ENCODE data around the gene CDK6.
A peak's percentile ranks its signal among the peaks of the same experiment; 100 is the strongest.

CDK6 gene

DNA sequence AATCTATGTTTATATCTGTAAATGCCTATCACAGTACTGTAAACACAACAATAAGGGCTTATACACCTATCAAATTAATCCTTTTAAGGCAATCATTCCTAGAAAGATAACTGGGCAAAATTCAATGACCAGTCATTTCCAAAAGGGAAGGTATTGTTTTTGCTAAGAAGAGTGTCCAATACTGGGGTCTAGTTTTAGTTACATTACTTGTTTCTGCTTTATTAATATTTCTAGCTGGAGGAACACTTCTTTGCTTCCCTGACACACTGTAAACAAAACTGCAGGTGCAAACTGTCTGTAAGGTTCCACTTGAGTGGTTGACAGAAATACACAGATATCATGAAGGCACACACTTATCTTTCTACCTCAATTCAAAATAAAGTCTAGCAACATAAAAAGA is 162.0 kb downstream of the CDK6 start:
- H3K4me3 ChIP-seq (ENCODE audit: low read depth, low read length): no peak overlapping the region
- no peaks in the 10 kb centered on the region for H3K27me3 ChIP-seq (ENCODE audit: control insufficient read depth, insufficient read depth, low read length)
- H3K4me1 ChIP-seq: peaks cover 26% of the 10 kb centered on the region
- H3K9ac ChIP-seq: no peak overlapping the region
- peak overlapping the region; percentile 30 for H3K27ac ChIP-seq
- no peaks in the 10 kb centered on the region for H3K36me3 ChIP-seq (ENCODE audit: control insufficient read depth, insufficient read depth, low read length)
- no peaks in the 10 kb centered on the region for H3K9me3 ChIP-seq (ENCODE audit: control insufficient read depth, low read length)
- H3K79me2 ChIP-seq: peaks cover 13% of the 10 kb centered on the region
- H3K4me2 ChIP-seq (ENCODE audit: low read length): no peak overlapping the region
- TF ChIP-seq, protein P1, sequence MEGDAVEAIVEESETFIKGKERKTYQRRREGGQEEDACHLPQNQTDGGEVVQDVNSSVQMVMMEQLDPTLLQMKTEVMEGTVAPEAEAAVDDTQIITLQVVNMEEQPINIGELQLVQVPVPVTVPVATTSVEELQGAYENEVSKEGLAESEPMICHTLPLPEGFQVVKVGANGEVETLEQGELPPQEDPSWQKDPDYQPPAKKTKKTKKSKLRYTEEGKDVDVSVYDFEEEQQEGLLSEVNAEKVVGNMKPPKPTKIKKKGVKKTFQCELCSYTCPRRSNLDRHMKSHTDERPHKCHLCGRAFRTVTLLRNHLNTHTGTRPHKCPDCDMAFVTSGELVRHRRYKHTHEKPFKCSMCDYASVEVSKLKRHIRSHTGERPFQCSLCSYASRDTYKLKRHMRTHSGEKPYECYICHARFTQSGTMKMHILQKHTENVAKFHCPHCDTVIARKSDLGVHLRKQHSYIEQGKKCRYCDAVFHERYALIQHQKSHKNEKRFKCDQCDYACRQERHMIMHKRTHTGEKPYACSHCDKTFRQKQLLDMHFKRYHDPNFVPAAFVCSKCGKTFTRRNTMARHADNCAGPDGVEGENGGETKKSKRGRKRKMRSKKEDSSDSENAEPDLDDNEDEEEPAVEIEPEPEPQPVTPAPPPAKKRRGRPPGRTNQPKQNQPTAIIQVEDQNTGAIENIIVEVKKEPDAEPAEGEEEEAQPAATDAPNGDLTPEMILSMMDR (IDR thresholded peaks at IDR 0.05): no peak
- H2AFZ ChIP-seq: no peak overlapping the region

DNA sequence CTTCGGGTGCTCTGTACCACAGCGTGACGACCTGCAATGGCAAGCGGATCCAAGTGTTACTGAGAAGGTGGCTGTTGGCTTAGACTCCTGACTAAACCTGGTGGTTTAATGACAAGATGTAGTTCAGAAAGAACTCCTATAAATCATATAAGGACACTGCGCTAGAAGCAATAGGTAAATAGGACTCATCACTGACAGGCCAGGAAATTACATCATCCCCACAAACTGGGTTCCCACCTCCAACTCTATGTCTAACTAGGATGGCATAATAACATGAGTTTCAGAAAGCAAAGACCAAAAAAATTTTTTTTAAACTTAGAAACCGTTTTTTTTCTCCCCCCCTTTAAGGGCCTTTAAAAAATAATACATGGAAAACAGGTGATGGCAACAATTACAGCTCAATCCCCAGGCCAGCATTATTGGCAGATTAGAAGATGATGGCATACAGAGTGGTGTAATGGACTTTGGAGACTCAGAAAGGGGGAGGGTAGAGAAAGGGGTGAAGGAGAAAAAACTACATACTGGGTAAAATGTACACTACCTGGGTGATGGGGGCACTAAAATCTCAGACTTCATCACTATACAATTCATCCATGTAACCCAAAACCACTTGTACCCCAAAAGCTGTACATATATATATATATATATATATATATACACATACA is 164.7 kb downstream of the CDK6 start:
- Histone ChIP-seq H3K9me3 (ENCODE audit: control insufficient read depth, low read length) (no peaks in the 10 kb centered on the region), H3K27me3 (ENCODE audit: control insufficient read depth, insufficient read depth, low read length) (no peaks in the 10 kb centered on the region), H3K9ac (no peak overlapping the region), H3K4me3 (ENCODE audit: low read depth, low read length) (no peak overlapping the region), H3K4me1 (peaks cover 26% of the 10 kb centered on the region), H3K27ac (peak overlapping the region; percentile 24), H3K36me3 (ENCODE audit: control insufficient read depth, insufficient read depth, low read length) (no peaks in the 10 kb centered on the region), H3K4me2 (ENCODE audit: low read length) (no peak overlapping the region), H2AFZ (no peak overlapping the region), H3K79me2 (peaks cover 13% of the 10 kb centered on the region)
- TF ChIP-seq, protein P1 (IDR thresholded peaks at IDR 0.05): no peak

DNA sequence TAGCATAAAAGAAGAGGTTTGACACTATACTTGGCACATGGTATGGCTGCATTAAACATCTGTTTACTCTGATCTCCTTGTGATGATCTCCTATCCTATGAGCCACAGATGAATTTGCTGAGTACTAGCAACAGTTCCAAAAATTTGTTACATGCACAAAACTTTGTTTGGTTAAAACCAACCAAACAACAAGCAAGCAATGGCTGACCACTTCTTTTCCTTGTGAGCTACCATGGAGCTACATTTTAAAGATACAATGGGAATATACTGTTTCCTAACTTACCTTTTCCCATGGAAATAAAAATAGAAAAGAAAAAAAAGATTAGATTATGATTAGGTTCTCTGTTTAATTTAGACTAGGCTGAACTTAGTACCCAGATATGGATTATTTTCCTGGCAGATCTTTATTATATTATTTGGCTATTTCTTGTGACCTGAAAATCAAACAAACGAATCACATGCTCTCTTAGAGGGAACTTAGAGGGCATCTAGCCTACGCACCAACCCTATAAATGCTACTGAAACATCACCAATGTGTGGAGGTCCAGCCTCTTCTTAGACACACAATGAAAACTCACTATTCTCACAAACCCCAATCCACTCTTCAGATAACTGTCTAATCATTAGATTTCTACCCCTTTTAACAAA is 166.0 kb downstream of the CDK6 start:
- no peak overlapping the region for H3K4me3 ChIP-seq (ENCODE audit: low read depth, low read length)
- peaks cover 13% of the 10 kb centered on the region for H3K79me2 ChIP-seq
- H3K27ac ChIP-seq: no peak overlapping the region
- no peaks in the 10 kb centered on the region for H3K9me3 ChIP-seq (ENCODE audit: control insufficient read depth, low read length)
- H2AFZ ChIP-seq: no peak overlapping the region
- H3K27me3 ChIP-seq (ENCODE audit: control insufficient read depth, insufficient read depth, low read length): no peaks in the 10 kb centered on the region
- H3K9ac ChIP-seq: no peak overlapping the region
- H3K36me3 ChIP-seq (ENCODE audit: control insufficient read depth, insufficient read depth, low read length): no peaks in the 10 kb centered on the region
- TF ChIP-seq, protein P1 (IDR thresholded peaks at IDR 0.05): no peak
- H3K4me2 ChIP-seq (ENCODE audit: low read length): no peak overlapping the region
- peaks cover 26% of the 10 kb centered on the region for H3K4me1 ChIP-seq

DNA sequence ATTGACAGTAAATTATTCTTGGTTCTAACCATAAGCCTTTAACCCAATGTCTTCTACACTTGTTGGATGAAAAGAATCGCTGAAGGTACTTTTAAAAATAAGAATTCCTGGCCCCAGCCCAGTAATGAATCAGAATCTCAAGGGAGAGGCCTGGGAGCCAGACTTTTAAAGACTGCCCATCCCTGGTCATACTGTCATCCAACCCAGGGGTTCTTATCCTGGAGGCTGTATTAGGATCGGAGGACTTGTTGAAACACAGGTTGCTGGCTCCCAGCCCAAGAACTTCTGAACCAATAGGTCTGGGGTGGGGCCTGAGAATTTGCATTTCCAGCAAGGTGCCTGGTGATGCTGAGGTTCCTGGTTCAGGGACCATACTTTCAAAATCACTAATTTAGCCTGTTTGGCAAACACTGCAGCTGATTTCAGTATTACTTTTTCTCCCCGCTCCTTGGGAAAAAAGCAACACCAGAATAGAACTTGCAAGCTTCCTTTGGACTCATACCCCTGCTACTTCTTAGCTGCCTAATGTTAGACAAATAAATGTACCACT is 166.7 kb downstream of the CDK6 start:
- no peak overlapping the region for H3K27ac ChIP-seq
- H3K9me3 ChIP-seq (ENCODE audit: control insufficient read depth, low read length): no peaks in the 10 kb centered on the region
- no peaks in the 10 kb centered on the region for H3K36me3 ChIP-seq (ENCODE audit: control insufficient read depth, insufficient read depth, low read length)
- H2AFZ ChIP-seq: no peak overlapping the region
- no peak overlapping the region for H3K4me2 ChIP-seq (ENCODE audit: low read length)
- no peak overlapping the region for H3K4me3 ChIP-seq (ENCODE audit: low read depth, low read length)
- TF ChIP-seq, protein P1 (IDR thresholded peaks at IDR 0.05): no peak
- no peak overlapping the region for H3K9ac ChIP-seq
- no peaks in the 10 kb centered on the region for H3K27me3 ChIP-seq (ENCODE audit: control insufficient read depth, insufficient read depth, low read length)
- peaks cover 25% of the 10 kb centered on the region for H3K4me1 ChIP-seq
- peaks cover 13% of the 10 kb centered on the region for H3K79me2 ChIP-seq
